ENCODE results near the gene SLC17A9.

The SLC17A9 gene

GRCh38 chr20:62952373-62952967 is at the start of gene SLC17A9:
Gene SLC17A9 (plus strand): TSS chr20:62952709. CDS start chr20:62952831, 122 bp downstream.
- peak; percentile 45 for DNase-seq

- no peak for DNase-seq
Observed at GRCh38 chr20:62902926-62903615, 49.4 kb upstream of the SLC17A9 start.

GRCh38 chr20:62905536-62906117 is 46.9 kb upstream of the SLC17A9 start:
- DNase-seq = no peak

GRCh38 chr20:62906209-62906608 is 46.3 kb upstream of the SLC17A9 start:
- DNase-seq = no peak

GRCh38 chr20:62906647-62907375 is 45.7 kb upstream of the SLC17A9 start:
- no peak for DNase-seq

- DNase-seq = peak; percentile 36
Observed at GRCh38 chr20:62907384-62908317, 44.9 kb upstream of the SLC17A9 start.

GRCh38 chr20:62908971-62909791 is 43.3 kb upstream of the SLC17A9 start:
- DNase-seq = no peak

- no peak for DNase-seq
Observed at GRCh38 chr20:62910217-62910766, 42.2 kb upstream of the SLC17A9 start.

GRCh38 chr20:62910777-62911497 is 41.6 kb upstream of the SLC17A9 start:
- DNase-seq = no peak

GRCh38 chr20:62911701-62912280 is 40.7 kb upstream of the SLC17A9 start:
- no peak for DNase-seq

- DNase-seq = no peak
Observed at GRCh38 chr20:62913043-62913630, 39.4 kb upstream of the SLC17A9 start.

- DNase-seq = no peak
Observed at GRCh38 chr20:62914436-62914835, 38.1 kb upstream of the SLC17A9 start.

GRCh38 chr20:62914970-62915457 is 37.5 kb upstream of the SLC17A9 start:
- DNase-seq = no peak

- DNase-seq = no peak
Observed at GRCh38 chr20:62916703-62917476, 35.6 kb upstream of the SLC17A9 start.

GRCh38 chr20:62917720-62918119 is 34.8 kb upstream of the SLC17A9 start:
- DNase-seq = no peak

GRCh38 chr20:62918147-62918546 is 34.4 kb upstream of the SLC17A9 start:
- no peak for DNase-seq

- peak; percentile 29 for DNase-seq
Observed at GRCh38 chr20:62918831-62919230, 33.7 kb upstream of the SLC17A9 start.

- DNase-seq = no peak
Observed at GRCh38 chr20:62920039-62920645, 32.4 kb upstream of the SLC17A9 start.

All from stimulated activated CD4-positive, alpha-beta T cell treated with anti-CD3 and anti-CD28 coated beads, Interleukin-4, amount 100 ng/mL, for 1 hour (primary cell).